ENCODE measurements around the gene CARMIL3.
"Not testable (repeated sequence)": the region's sequence is repeated elsewhere in the genome, so short reads cannot be mapped to it uniquely, and the experiment has no call there.

Gene CARMIL3

GRCh38 chr14:24051789-24052655, at the start of gene CARMIL3:
CARMIL3 (plus strand) TSS chr14:24052009; CDS start chr14:24052154, 145 bp downstream.
- no peak for TF ChIP-seq CTCF (IDR thresholded peaks at IDR 0.05; ENCODE audit: low read depth, low read length, missing control alignments)
- DNase-seq (ENCODE audit: low read depth): no peak
- H3K4me3 ChIP-seq (ENCODE audit: low read depth, low read length): peak within 1 kb of the TSS; percentile 63

- not testable (repeated sequence) for DNase-seq (ENCODE audit: low read depth)
- peak overlapping the region; percentile 56 for H3K4me3 ChIP-seq (ENCODE audit: low read depth, low read length)
These were observed 45.4 kb upstream of the CARMIL3 start for GRCh38 chr14:24006471-24006816.

GRCh38 chr14:24006817-24007652, 44.8 kb upstream of the CARMIL3 start:
- H3K4me3 ChIP-seq (ENCODE audit: low read depth, low read length): peak overlapping the region; percentile 56
- DNase-seq (ENCODE audit: low read depth): not testable (repeated sequence)

GRCh38 chr14:24011051-24011450, 40.8 kb upstream of the CARMIL3 start:
- DNase-seq (ENCODE audit: low read depth): no peak
- no peak overlapping the region for H3K4me3 ChIP-seq (ENCODE audit: low read depth, low read length)
- no peak for TF ChIP-seq CTCF (IDR thresholded peaks at IDR 0.05; ENCODE audit: low read depth, low read length, missing control alignments)

- not testable (repeated sequence) for DNase-seq (ENCODE audit: low read depth); H3K4me3 ChIP-seq (ENCODE audit: low read depth, low read length)
These were observed 39.0 kb upstream of the CARMIL3 start for GRCh38 chr14:24012726-24013273.

GRCh38 chr14:24013654-24014514, 37.9 kb upstream of the CARMIL3 start:
- peak; percentile 59 for DNase-seq (ENCODE audit: low read depth)
- peak; percentile 79 for TF ChIP-seq CTCF (IDR thresholded peaks at IDR 0.05; ENCODE audit: low read depth, low read length, missing control alignments)
- H3K4me3 ChIP-seq (ENCODE audit: low read depth, low read length): no peak overlapping the region

GRCh38 chr14:24015745-24016144, 36.1 kb upstream of the CARMIL3 start:
- not testable (repeated sequence) for H3K4me3 ChIP-seq (ENCODE audit: low read depth, low read length); DNase-seq (ENCODE audit: low read depth)

- H3K4me3 ChIP-seq (ENCODE audit: low read depth, low read length); DNase-seq (ENCODE audit: low read depth): not testable (repeated sequence)
These were observed 32.8 kb upstream of the CARMIL3 start for GRCh38 chr14:24018978-24019377.

GRCh38 chr14:24019944-24020343, 31.9 kb upstream of the CARMIL3 start:
- not testable (repeated sequence) for DNase-seq (ENCODE audit: low read depth); H3K4me3 ChIP-seq (ENCODE audit: low read depth, low read length)

GRCh38 chr14:24020520-24020919, 31.3 kb upstream of the CARMIL3 start:
- DNase-seq (ENCODE audit: low read depth); H3K4me3 ChIP-seq (ENCODE audit: low read depth, low read length): not testable (repeated sequence)

- DNase-seq (ENCODE audit: low read depth); H3K4me3 ChIP-seq (ENCODE audit: low read depth, low read length): not testable (repeated sequence)
These were observed 26.8 kb upstream of the CARMIL3 start for GRCh38 chr14:24024939-24025418.

GRCh38 chr14:24029687-24030086, 22.1 kb upstream of the CARMIL3 start:
- DNase-seq (ENCODE audit: low read depth); H3K4me3 ChIP-seq (ENCODE audit: low read depth, low read length): not testable (repeated sequence)

- H3K4me3 ChIP-seq (ENCODE audit: low read depth, low read length); DNase-seq (ENCODE audit: low read depth): not testable (repeated sequence)
These were observed 20.5 kb upstream of the CARMIL3 start for GRCh38 chr14:24031331-24031730.

Data from GM12864 (cell line).